ENCODE measurements around the gene SETD1A. TPM values are rescaled to one million over a fixed set of nuclear protein-coding genes. Genes with fewer than 3 reads are reported as not detected.
A peak's percentile ranks its signal among the peaks of the same experiment; 100 is the strongest.

Gene SETD1A
- total and polyA plus RNA-seq, 2 donors: 2.4 to 13.1 TPM

DNA sequence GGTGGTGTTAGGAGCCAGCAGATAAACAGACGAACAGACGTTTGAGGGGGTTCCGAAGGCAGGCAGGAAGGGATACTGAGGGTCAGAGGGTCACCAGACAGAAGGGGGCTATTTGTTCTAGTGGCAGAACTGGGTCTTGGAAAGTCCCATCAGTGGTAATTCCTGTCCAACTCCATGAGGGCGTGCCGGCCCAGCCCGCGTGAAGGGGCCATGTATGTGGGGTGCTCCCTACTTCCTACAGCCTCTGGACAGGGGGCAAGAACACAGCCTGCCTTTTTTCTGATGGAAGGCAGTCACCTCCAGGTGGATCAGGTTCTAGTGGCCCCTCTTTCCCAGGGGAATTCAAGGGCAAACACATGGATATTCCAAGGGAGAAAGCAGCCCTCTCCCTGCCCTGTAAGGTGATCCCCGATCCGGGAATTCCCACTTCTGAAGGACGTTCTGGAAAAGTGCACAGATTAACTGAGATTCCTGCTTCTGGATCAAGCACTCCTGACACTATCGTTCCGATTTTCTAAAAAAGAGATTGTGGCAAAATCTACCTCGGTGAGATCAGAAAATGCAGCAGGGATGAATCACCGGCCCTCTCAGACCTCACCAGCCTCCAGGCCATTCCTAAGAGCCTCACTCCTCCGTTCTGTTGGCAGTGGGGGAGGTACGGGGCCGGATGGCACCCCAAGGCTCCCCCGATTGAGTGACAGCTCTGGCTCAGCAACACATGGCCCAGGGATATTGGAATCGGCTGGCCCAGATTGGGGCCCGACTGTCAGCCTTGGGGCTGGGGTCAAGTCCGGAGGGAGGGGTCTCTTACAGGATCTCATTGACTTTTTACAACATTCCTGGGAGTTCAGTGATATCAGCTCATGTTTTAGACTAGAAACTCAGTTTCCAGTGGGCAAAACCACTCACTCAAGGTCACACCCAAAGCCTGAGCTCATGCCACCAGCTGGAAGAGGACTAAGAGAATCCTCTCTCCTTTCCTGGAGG lies 40.5 kb downstream of the SETD1A start:
- Histone ChIP-seq H3K36me3 (ENCODE audit: control insufficient read depth in 2 of 2, insufficient read depth in 2 of 2, low read length in 1 of 2) (peaks cover 0 to 3% of the 10 kb centered on the region in 2 donors), H3K27me3 (ENCODE audit: control insufficient read depth in 2 of 2, insufficient read depth in 1 of 2, low read length in 1 of 2) (peaks cover 3 to 36% of the 10 kb centered on the region in 2 donors), H3K4me3 (ENCODE audit: low read length in 2 of 2) (peak overlapping the region; percentile 59 to 66), H3K9me3 (ENCODE audit: control insufficient read depth in 2 of 2, insufficient read depth in 1 of 2, low read length in 1 of 2) (no peaks in the 10 kb centered on the region), H3K27ac (ENCODE audit: low read depth in 1 of 2, low read length in 1 of 2) (peak overlapping the region in 1 of 2 donors; percentile 6), H3K4me1 (ENCODE audit: control insufficient read depth in 2 of 2, insufficient read depth in 2 of 2, low read length in 2 of 2) (peaks cover 8 to 14% of the 10 kb centered on the region in 2 donors)
- no peak for DNase-seq (ENCODE audit: low read depth in 6 of 9, low spot score in 9 of 9)
- 87% methylated on average over 21 of the region's 21 CpGs for WGBS

DNA sequence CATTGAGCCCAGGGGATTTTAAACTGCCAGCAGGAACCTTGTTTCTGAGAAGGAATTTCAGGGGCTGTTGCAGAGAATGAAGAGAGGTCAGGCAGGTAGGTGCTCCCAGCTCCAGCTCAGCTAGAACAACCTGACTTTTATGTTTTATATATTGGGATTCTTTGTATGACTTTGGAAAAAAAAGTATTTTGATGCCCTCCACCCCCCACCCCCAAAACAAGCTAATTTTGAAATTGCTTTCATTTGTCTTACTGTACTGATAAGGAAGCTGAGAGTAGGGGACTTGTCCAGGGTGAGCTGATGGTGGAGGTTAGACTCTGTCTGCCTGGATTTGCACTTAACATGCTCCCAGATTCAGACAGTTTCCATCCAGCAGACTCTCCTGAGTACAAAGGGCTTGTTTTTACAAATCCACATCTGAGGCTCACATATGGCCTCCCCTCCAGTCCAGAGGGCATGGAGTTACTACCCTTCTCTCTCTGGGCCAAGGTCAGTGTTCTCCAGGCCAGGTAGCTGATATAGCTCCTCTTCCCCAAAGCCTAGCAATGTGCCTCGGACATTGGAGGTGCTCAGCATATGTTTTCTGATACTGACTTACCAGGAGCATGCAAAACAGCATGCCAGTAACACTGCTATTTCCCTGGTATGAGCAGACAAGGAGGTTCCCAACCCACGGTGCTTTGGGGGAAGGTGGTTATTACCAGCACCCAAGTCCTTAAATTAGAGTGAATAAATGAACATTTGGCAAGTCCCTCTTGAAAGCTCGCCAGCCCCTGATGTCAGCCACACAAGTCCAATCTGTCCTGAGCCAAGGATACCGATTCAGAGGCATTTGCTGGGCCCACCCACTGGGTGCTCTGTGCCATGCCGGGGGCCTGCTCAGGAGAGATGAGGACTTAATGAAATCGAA lies 41.6 kb downstream of the SETD1A start:
- WGBS: 94% methylated on average over 6 of the region's 6 CpGs
- DNase-seq (ENCODE audit: low read depth in 6 of 9, low spot score in 9 of 9): no peak
- H3K4me1 ChIP-seq (ENCODE audit: control insufficient read depth in 2 of 2, insufficient read depth in 2 of 2, low read length in 2 of 2): peaks cover 8 to 20% of the 10 kb centered on the region in 2 donors
- H3K4me3 ChIP-seq (ENCODE audit: low read length in 2 of 2): no peak overlapping the region
- no peaks in the 10 kb centered on the region for H3K36me3 ChIP-seq (ENCODE audit: control insufficient read depth in 2 of 2, insufficient read depth in 2 of 2, low read length in 1 of 2)
- peak overlapping the region in 1 of 2 donors; percentile 8 for H3K27ac ChIP-seq (ENCODE audit: low read depth in 1 of 2, low read length in 1 of 2)
- peaks cover 3 to 36% of the 10 kb centered on the region in 2 donors for H3K27me3 ChIP-seq (ENCODE audit: control insufficient read depth in 2 of 2, insufficient read depth in 1 of 2, low read length in 1 of 2)
- H3K9me3 ChIP-seq (ENCODE audit: control insufficient read depth in 2 of 2, insufficient read depth in 1 of 2, low read length in 1 of 2): no peaks in the 10 kb centered on the region

DNA sequence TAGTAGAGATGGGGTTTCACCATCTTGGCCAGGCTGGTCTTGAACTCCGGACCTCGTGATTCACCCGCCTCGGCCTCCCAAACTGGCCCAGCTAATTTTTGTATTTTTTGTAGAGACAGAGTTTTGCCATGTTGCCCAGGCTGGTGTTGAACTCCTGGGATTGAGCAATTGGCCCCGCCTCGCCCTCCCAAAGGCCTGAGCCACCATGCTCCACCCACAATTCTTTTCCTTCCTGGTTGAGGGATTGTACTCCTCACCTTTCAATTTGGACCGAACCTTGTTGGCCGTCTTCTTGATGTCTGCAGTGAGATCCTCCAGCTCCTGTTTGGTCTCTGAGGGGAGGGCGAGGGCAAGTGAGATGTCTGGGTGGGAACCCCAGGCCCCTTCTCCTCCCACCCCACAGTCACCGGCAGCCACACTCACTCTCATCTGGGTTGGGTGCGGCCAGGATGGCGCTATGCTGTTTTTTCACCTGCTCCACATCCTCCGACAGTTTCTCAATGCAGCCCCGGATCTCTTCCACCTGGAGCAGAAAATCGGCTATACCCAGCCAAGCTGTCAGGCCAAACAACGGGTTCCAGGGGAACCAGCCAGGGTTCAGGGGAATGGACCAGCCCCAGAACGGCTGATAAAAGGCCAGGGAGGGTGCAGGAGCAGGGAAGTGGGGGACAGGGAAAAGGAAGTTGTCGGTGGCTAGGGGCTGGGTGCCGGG lies 43.3 kb downstream of the SETD1A start:
- Histone ChIP-seq H3K27ac (ENCODE audit: low read depth in 1 of 2, low read length in 1 of 2) (no peak overlapping the region), H3K27me3 (ENCODE audit: control insufficient read depth in 2 of 2, insufficient read depth in 1 of 2, low read length in 1 of 2) (peaks cover 3 to 44% of the 10 kb centered on the region in 2 donors), H3K9me3 (ENCODE audit: control insufficient read depth in 2 of 2, insufficient read depth in 1 of 2, low read length in 1 of 2) (no peaks in the 10 kb centered on the region), H3K4me3 (ENCODE audit: low read length in 2 of 2) (no peak overlapping the region), H3K36me3 (ENCODE audit: control insufficient read depth in 2 of 2, insufficient read depth in 2 of 2, low read length in 1 of 2) (no peaks in the 10 kb centered on the region), H3K4me1 (ENCODE audit: control insufficient read depth in 2 of 2, insufficient read depth in 2 of 2, low read length in 2 of 2) (peaks cover 8 to 20% of the 10 kb centered on the region in 2 donors)
- 95% methylated on average over 19 of the region's 19 CpGs for WGBS
- no peak for DNase-seq (ENCODE audit: low read depth in 6 of 9, low spot score in 9 of 9)

GRCh38 chr16:31001507-31002249 lies 44.1 kb downstream of the SETD1A start:
- Histone ChIP-seq H3K4me3 (ENCODE audit: low read length in 2 of 2) (no peak overlapping the region), H3K27ac (ENCODE audit: low read depth in 1 of 2, low read length in 1 of 2) (peak overlapping the region in 1 of 2 donors; percentile 33), H3K36me3 (ENCODE audit: control insufficient read depth in 2 of 2, insufficient read depth in 2 of 2, low read length in 1 of 2) (no peaks in the 10 kb centered on the region), H3K9me3 (ENCODE audit: control insufficient read depth in 2 of 2, insufficient read depth in 1 of 2, low read length in 1 of 2) (no peaks in the 10 kb centered on the region), H3K27me3 (ENCODE audit: control insufficient read depth in 2 of 2, insufficient read depth in 1 of 2, low read length in 1 of 2) (peaks cover 3 to 46% of the 10 kb centered on the region in 2 donors), H3K4me1 (ENCODE audit: control insufficient read depth in 2 of 2, insufficient read depth in 2 of 2, low read length in 2 of 2) (peaks cover 7 to 16% of the 10 kb centered on the region in 2 donors)
- DNase-seq (ENCODE audit: low read depth in 6 of 9, low spot score in 9 of 9): no peak
- WGBS: 90% methylated on average over 16 of the region's 16 CpGs

GRCh38 chr16:31002250-31002700 lies 44.7 kb downstream of the SETD1A start:
- WGBS: 92% methylated on average over 10 of the region's 10 CpGs
- H3K4me3 ChIP-seq (ENCODE audit: low read length in 2 of 2): no peak overlapping the region
- H3K27me3 ChIP-seq (ENCODE audit: control insufficient read depth in 2 of 2, insufficient read depth in 1 of 2, low read length in 1 of 2): peaks cover 7 to 47% of the 10 kb centered on the region in 2 donors
- no peaks in the 10 kb centered on the region for H3K36me3 ChIP-seq (ENCODE audit: control insufficient read depth in 2 of 2, insufficient read depth in 2 of 2, low read length in 1 of 2)
- DNase-seq (ENCODE audit: low read depth in 6 of 9, low spot score in 9 of 9): no peak
- peaks cover 3 to 13% of the 10 kb centered on the region in 2 donors for H3K4me1 ChIP-seq (ENCODE audit: control insufficient read depth in 2 of 2, insufficient read depth in 2 of 2, low read length in 2 of 2)
- H3K9me3 ChIP-seq (ENCODE audit: control insufficient read depth in 2 of 2, insufficient read depth in 1 of 2, low read length in 1 of 2): no peaks in the 10 kb centered on the region
- H3K27ac ChIP-seq (ENCODE audit: low read depth in 1 of 2, low read length in 1 of 2): peak overlapping the region in 1 of 2 donors; percentile 33

DNA sequence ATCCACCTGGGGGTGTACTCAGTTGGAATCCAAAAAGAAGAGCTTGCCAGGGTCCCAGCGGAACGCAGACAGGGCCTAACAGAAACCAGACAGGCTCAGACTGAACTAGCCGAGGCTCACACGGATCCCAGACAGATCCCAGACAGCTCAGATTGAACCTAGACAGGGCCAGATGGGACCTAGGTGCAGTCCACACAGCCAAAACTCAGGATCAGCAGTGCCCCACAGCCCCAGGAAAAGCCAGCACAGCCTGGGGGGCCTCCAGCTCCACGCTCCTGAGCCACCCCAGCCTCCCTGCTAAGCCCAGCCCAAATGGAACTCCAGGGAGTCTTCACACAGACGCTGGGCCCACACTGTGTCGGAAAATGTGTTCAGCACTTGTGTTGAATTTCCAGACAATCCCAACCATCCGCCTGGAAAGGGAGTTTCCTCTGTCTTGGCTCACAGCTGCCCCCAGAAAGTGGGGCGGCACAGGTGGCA lies 45.3 kb downstream of the SETD1A start:
- 95% methylated on average over 9 of the region's 9 CpGs for WGBS

GRCh38 chr16:31003744-31004143 lies 46.2 kb downstream of the SETD1A start:
- no peak overlapping the region for H3K27ac ChIP-seq (ENCODE audit: low read depth in 1 of 2, low read length in 1 of 2)
- no peaks in the 10 kb centered on the region for H3K36me3 ChIP-seq (ENCODE audit: control insufficient read depth in 2 of 2, insufficient read depth in 2 of 2, low read length in 1 of 2)
- H3K4me1 ChIP-seq (ENCODE audit: control insufficient read depth in 2 of 2, insufficient read depth in 2 of 2, low read length in 2 of 2): peaks cover 0 to 5% of the 10 kb centered on the region in 2 donors
- no peak for DNase-seq (ENCODE audit: low read depth in 6 of 9, low spot score in 9 of 9)
- H3K9me3 ChIP-seq (ENCODE audit: control insufficient read depth in 2 of 2, insufficient read depth in 1 of 2, low read length in 1 of 2): no peaks in the 10 kb centered on the region
- H3K27me3 ChIP-seq (ENCODE audit: control insufficient read depth in 2 of 2, insufficient read depth in 1 of 2, low read length in 1 of 2): peaks cover 8 to 46% of the 10 kb centered on the region in 2 donors
- H3K4me3 ChIP-seq (ENCODE audit: low read length in 2 of 2): no peak overlapping the region
- WGBS: 93% methylated on average over 6 of the region's 6 CpGs

More for the DNA sequence above, 45.3 kb downstream of the SETD1A start:
- DNase-seq (ENCODE audit: low read depth in 6 of 9, low spot score in 9 of 9): no peak
- Histone ChIP-seq H3K4me1 (ENCODE audit: control insufficient read depth in 2 of 2, insufficient read depth in 2 of 2, low read length in 2 of 2) (peaks cover 0 to 6% of the 10 kb centered on the region in 2 donors), H3K27me3 (ENCODE audit: control insufficient read depth in 2 of 2, insufficient read depth in 1 of 2, low read length in 1 of 2) (peaks cover 4 to 47% of the 10 kb centered on the region in 2 donors), H3K9me3 (ENCODE audit: control insufficient read depth in 2 of 2, insufficient read depth in 1 of 2, low read length in 1 of 2) (no peaks in the 10 kb centered on the region), H3K36me3 (ENCODE audit: control insufficient read depth in 2 of 2, insufficient read depth in 2 of 2, low read length in 1 of 2) (no peaks in the 10 kb centered on the region), H3K27ac (ENCODE audit: low read depth in 1 of 2, low read length in 1 of 2) (peak overlapping the region in 1 of 2 donors; percentile 21), H3K4me3 (ENCODE audit: low read length in 2 of 2) (no peak overlapping the region)

DNA sequence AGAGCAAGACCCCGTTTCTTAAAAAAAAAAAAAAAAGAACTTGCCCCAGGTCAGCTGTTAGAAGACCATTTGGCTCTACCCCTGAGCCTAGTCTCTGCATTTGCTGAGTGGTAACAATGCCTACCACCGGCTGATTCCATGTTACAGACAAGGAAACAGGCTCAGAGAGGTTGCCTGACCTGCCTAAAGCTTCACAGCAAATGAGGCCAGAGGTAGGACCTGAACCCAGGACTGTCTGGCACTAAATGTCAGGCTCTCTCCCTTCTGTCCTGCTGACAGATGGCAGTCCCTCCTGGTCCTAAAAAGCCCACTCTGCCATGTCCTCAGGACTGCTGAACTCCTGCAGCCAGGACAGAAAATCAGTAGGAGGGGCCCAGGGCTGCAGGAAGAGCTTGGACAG lies 47.1 kb downstream of the SETD1A start:
- H3K4me3 ChIP-seq (ENCODE audit: low read length in 2 of 2): no peak overlapping the region
- 91% methylated on average over 2 of the region's 2 CpGs for WGBS
- H3K4me1 ChIP-seq (ENCODE audit: control insufficient read depth in 2 of 2, insufficient read depth in 2 of 2, low read length in 2 of 2): peaks cover 0 to 5% of the 10 kb centered on the region in 2 donors
- DNase-seq (ENCODE audit: low read depth in 6 of 9, low spot score in 9 of 9): no peak
- no peak overlapping the region for H3K27ac ChIP-seq (ENCODE audit: low read depth in 1 of 2, low read length in 1 of 2)
- no peaks in the 10 kb centered on the region for H3K9me3 ChIP-seq (ENCODE audit: control insufficient read depth in 2 of 2, insufficient read depth in 1 of 2, low read length in 1 of 2)
- H3K36me3 ChIP-seq (ENCODE audit: control insufficient read depth in 2 of 2, insufficient read depth in 2 of 2, low read length in 1 of 2): no peaks in the 10 kb centered on the region
- peaks cover 8 to 48% of the 10 kb centered on the region in 2 donors for H3K27me3 ChIP-seq (ENCODE audit: control insufficient read depth in 2 of 2, insufficient read depth in 1 of 2, low read length in 1 of 2)
